Lung (tissue), 12 donors: ENCODE measurements around the gene BMP10. TPM values are rescaled to one million over a fixed set of nuclear protein-coding genes. Genes with fewer than 3 reads are reported as not detected.

Experiments used
- ATAC-seq: fragments of 200-7000 bp; cut with Tn5 transposase; one replicate; pipeline ENCODE4 v1.9.1; 2020; ENCODE audit warnings: moderate number of reproducible peaks; ENCODE audit not compliant: insufficient read depth, low FRiP score
- DNase-seq, 3 donors: peaks; one replicate each; pipeline ENCODE4 v3.0.0-alpha.2; 2013 to 2017
- H3K27ac ChIP-seq, 2 donors: one replicate each; pipeline ENCODE4 v1.5.1; 2013; ENCODE audit warnings: mild to moderate bottlenecking in 2 of 2, moderate library complexity in 2 of 2, control low read depth in 1 of 2, inconsistent platforms in 1 of 2, low read depth in 1 of 2, low read length in 1 of 2
- H3K27me3 ChIP-seq, 3 donors: one replicate each; pipeline ENCODE4 v1.5.1; 2013; ENCODE audit warnings: low read length in 2 of 3; ENCODE audit not compliant: control insufficient read depth in 3 of 3, insufficient read depth in 3 of 3
- H3K36me3 ChIP-seq, 4 donors: one replicate each; pipeline ENCODE4 v1.5.1; 2013; ENCODE audit warnings: low read length in 4 of 4, mild to moderate bottlenecking in 1 of 4, moderate library complexity in 1 of 4; ENCODE audit not compliant: control insufficient read depth in 4 of 4, insufficient read depth in 4 of 4
- H3K4me1 ChIP-seq, 5 donors: one replicate each; pipeline ENCODE4 v1.5.1; 2013; ENCODE audit warnings: low read length in 5 of 5, mild to moderate bottlenecking in 2 of 5, moderate library complexity in 1 of 5; ENCODE audit not compliant: control insufficient read depth in 5 of 5, insufficient read depth in 5 of 5
- H3K4me3 ChIP-seq: one replicate; pipeline ENCODE4 v1.5.1; 2013; ENCODE audit warnings: mild to moderate bottlenecking, control low read depth, moderate library complexity
- H3K9ac ChIP-seq, 2 donors: one replicate each; pipeline ENCODE4 v1.5.1; 2013; ENCODE audit warnings: low read length in 2 of 2, control low read depth in 1 of 2; ENCODE audit not compliant: insufficient read depth in 1 of 2
- H3K9me3 ChIP-seq, 4 donors: one replicate each; pipeline ENCODE4 v1.5.1; 2013; ENCODE audit warnings: low read length in 3 of 4, mild to moderate bottlenecking in 1 of 4, moderate library complexity in 1 of 4; ENCODE audit not compliant: control insufficient read depth in 4 of 4, insufficient read depth in 3 of 4
- WGBS, 2 donors: extraction: QIAGEN DNeasy Blood & Tissue Kit; methylation state at CpG; one replicate each; pipeline ENCODE4 v1.1.7; 2013; 5-methylcytosine and 5-hydroxymethylcytosine counted together
- polyA plus RNA-seq, 2 donors: library from polyadenylated mRNA; stranded (reverse); fragments of 200-250 nt; gene quantifications; one replicate each; pipeline ENCODE4 v1.2.1, GENCODE V29; 2013
- total RNA-seq, 2 donors: library from RNA; depleted of rRNA in 1 of 2; stranded (reverse); fragments of >200 nt in 1 of 2; gene quantifications; one replicate each; pipeline ENCODE4 v1.2.1, GENCODE V29; 2014 to 2021
- TF ChIP-seq, protein P1 (sequence below): IDR thresholded peaks from 2 replicates; pipeline ENCODE4 v1.5.1; 2012; ENCODE audit warnings: mild to moderate bottlenecking; ENCODE audit errors: control extremely low read depth, extremely low read depth
- donor health status: control.
- donor health status: control.
- donor health status: Bipolar disorder and iron deficiency.
- donor health status: healthy.
- donor health status: DM: yes; HTN: yes; CAD: no.

Gene BMP10
- total and polyA plus RNA-seq, 4 donors: 0.31 TPM; not detected in 3

DNA sequence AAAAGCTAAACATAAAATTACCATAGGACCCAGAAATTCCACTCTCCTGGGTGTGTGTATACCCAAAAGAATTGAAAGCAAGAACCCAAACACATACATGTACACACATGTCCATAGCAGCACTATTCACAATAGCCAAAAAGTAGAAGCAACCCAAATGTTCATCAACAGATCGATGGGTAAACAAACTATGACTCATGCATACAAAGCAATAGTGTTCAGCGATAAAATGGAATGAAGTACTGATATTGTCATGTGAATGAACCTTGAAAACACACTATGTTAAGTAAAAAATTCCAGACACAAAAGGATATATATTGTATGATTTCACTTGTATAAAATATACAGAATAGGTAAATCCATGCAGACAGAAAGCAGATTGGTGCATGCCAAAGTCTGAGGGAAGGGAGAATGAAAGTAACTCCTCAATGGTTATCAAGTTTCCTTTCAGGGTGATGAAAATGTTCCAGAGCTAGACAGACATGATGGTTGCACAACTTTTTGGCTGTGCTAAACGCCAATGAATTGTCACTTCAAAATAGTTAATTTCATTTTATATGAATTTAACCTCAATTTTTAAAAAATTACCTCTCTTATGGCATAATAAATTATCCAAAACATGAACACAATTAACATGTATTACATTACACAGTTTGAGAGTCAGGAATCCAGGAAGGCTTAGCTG is 46.0 kb upstream of the BMP10 start:
- no peak for ATAC-seq
- no peak overlapping the region for H3K27ac ChIP-seq
- 71 to 76% methylated on average over 3 of the region's 3 CpGs for WGBS, 2 donors

DNA sequence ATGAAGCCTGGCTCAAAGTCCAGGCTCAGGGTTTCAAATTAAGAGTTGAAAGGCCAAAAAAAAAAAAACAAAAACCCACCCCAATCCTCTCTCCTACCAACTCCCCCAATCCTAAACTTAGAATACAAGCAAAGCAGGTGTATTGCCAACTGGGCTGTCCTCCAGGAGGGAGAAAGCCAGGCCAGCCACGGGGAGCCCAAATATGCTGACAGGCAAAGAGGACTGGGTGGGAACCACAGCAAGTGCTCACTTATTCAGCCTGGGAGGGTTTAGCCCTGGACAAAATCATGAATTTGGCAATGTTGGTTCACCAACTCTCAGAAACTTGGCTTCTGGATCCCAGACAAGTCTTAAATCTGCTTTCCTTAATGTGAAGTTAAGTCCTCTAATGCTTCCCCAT is 45.0 kb upstream of the BMP10 start:
- Histone ChIP-seq H3K4me3 (no peak overlapping the region), H3K36me3 (no peaks in the 10 kb centered on the region), H3K27ac (no peak overlapping the region), H3K27me3 (no peaks in the 10 kb centered on the region), H3K9me3 (no peaks in the 10 kb centered on the region), H3K4me1 (no peaks in the 10 kb centered on the region), H3K9ac (no peak overlapping the region)
- 49 to 75% methylated on average over 1 of the region's 1 CpG for WGBS, 2 donors
- DNase-seq (no peak), ATAC-seq (no peak)
- TF ChIP-seq, protein P1, sequence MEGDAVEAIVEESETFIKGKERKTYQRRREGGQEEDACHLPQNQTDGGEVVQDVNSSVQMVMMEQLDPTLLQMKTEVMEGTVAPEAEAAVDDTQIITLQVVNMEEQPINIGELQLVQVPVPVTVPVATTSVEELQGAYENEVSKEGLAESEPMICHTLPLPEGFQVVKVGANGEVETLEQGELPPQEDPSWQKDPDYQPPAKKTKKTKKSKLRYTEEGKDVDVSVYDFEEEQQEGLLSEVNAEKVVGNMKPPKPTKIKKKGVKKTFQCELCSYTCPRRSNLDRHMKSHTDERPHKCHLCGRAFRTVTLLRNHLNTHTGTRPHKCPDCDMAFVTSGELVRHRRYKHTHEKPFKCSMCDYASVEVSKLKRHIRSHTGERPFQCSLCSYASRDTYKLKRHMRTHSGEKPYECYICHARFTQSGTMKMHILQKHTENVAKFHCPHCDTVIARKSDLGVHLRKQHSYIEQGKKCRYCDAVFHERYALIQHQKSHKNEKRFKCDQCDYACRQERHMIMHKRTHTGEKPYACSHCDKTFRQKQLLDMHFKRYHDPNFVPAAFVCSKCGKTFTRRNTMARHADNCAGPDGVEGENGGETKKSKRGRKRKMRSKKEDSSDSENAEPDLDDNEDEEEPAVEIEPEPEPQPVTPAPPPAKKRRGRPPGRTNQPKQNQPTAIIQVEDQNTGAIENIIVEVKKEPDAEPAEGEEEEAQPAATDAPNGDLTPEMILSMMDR: no peak

More for the DNA sequence above, 46.0 kb upstream of the BMP10 start:
- DNase-seq: no peak
- H3K4me1 ChIP-seq: peaks cover 0 to under 1% (median 0%) of the 10 kb centered on the region in 5 donors
- H3K4me3 ChIP-seq: no peak overlapping the region
- no peaks in the 10 kb centered on the region for H3K36me3 ChIP-seq
- H3K9me3 ChIP-seq: no peaks in the 10 kb centered on the region
- no peaks in the 10 kb centered on the region for H3K27me3 ChIP-seq
- no peak overlapping the region for H3K9ac ChIP-seq
- TF ChIP-seq, protein P1: no peak

- DNase-seq (no peak), ATAC-seq (no peak)
- no peak overlapping the region for H3K27ac ChIP-seq
- no peaks in the 10 kb centered on the region for H3K4me1 ChIP-seq
- H3K4me3 ChIP-seq: no peak overlapping the region
- no peaks in the 10 kb centered on the region for H3K9me3 ChIP-seq
- no peak overlapping the region for H3K9ac ChIP-seq
- H3K27me3 ChIP-seq: no peaks in the 10 kb centered on the region
- no peaks in the 10 kb centered on the region for H3K36me3 ChIP-seq
- WGBS, 2 donors: 50 to 72% methylated on average over 4 of the region's 4 CpGs
- TF ChIP-seq, protein P1: no peak
Measured at GRCh38 chr2:68915393-68915792, 44.2 kb upstream of the BMP10 start.

GRCh38 chr2:68913359-68913758 is 42.2 kb upstream of the BMP10 start:
- H3K27ac ChIP-seq: no peak overlapping the region
- H3K9ac ChIP-seq: no peak overlapping the region
- ATAC-seq (no peak), DNase-seq (no peak)
- no peaks in the 10 kb centered on the region for H3K9me3 ChIP-seq
- peaks cover 0 to 9% (median 0%) of the 10 kb centered on the region in 5 donors for H3K4me1 ChIP-seq
- 94 to 97% methylated on average over 3 of the region's 3 CpGs for WGBS, 2 donors
- no peaks in the 10 kb centered on the region for H3K27me3 ChIP-seq
- H3K4me3 ChIP-seq: no peak overlapping the region
- TF ChIP-seq, protein P1: no peak
- H3K36me3 ChIP-seq: no peaks in the 10 kb centered on the region
